ENCODE results near the gene HTT. TPM values are rescaled to one million over a fixed set of nuclear protein-coding genes. Genes with fewer than 3 reads are reported as not detected.

HTT gene
- total RNA-seq, 1 experiment from 2014 or later = 19.1 TPM

DNA sequence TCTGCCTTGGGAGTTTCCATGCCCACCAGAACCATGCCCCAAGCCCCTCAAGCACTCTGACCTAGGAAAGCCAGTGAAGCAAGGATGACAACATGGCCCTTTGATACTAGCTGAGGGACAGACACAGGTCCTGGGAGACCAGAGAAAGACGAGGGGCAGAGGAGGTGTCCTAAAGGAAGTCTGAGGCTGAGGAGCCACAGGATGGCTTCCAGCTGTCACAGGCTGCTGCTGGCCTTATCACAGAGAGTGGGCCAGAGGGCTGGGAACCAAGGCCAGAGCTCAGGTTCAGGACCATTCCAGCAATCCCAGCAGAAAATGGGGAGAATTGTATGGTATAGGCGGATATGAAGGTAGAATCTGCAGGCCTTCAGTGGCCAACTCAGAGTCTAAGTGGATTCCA, 142.8 kb downstream of the HTT start:
- DNase-seq (ENCODE audit: low read depth) = no peak

- DNase-seq (ENCODE audit: low read depth) = no peak
These were observed 143.3 kb downstream of the HTT start for GRCh38 chr4:3217771-3218170.

- DNase-seq (ENCODE audit: low read depth) = no peak
These were observed 144.6 kb downstream of the HTT start for GRCh38 chr4:3218824-3219760.

- DNase-seq (ENCODE audit: low read depth) = no peak
These were observed 145.4 kb downstream of the HTT start for GRCh38 chr4:3219761-3220475.

DNA sequence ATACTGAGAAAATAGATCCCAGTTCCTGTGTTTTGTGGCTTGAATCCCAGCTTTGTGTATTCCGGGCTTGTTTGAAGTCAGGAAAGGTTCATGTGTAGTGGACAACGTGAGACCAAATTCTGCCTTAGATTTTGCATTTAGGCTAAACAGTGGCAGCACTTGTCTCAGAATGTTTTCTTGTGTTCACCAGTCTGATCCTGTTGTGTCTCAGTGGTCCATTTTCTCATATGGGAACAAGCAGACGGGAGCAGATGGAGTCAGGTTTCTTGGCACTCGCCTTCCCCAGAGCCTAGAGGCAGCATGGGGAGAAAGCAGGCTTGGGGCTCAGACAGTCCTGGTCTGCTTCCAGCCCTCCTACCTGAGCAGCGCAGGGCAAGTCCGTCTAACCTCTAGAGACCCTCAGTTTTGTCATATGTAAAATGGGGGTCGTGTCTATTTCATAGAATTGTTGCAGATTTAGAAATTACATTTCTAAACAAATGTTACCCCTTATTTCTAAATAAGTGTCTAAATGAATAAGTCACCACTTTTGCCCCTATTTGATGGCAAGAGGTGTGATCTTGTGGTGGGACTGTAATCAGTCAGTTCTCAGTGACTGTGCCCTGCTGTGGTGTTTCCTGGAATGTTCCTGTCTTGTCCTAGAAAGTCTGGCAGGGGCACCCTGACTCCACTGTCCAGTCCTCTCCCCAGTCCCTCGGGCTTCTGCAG, 146.1 kb downstream of the HTT start:
- DNase-seq (ENCODE audit: low read depth) = no peak

GRCh38 chr4:3221184-3221494, 146.7 kb downstream of the HTT start:
- DNase-seq (ENCODE audit: low read depth) = no peak

DNA sequence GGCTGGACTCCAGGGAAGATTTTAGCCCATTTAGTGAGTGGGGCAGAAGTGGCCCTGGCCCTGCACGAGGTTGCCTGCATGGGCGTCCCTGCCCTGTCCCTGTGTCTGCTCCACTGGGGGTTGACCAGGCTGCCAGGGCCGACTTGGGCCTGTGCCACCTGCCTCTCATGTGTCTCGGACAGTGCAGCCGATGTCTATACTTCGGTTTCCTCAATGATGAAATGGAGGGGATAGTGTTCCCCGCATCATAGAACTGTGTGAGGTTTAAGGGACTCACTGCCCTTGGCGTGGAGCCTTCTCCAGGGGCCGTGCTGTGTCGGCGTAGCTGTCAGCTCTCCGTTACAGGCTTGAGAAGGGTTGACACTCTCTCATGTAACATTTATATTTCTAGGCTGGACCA, 147.5 kb downstream of the HTT start:
- DNase-seq (ENCODE audit: low read depth) = no peak

DNA sequence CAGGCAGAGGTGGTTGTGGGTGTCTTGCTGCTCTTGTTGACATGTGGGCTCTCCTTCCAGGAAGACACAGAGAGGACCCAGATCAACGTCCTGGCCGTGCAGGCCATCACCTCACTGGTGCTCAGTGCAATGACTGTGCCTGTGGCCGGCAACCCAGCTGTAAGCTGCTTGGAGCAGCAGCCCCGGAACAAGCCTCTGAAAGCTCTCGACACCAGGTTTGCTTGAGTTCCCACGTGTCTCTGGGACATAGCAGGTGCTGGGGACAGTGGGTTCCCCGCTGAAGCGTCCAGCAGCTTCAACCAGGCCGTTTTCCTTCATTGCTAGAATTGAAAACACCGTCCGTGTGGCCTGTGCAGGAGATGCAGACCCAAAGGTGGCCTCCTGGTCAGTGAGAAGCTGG, 148.9 kb downstream of the HTT start:
- no peak for DNase-seq (ENCODE audit: low read depth)

GRCh38 chr4:3223956-3224748, 149.7 kb downstream of the HTT start:
- DNase-seq (ENCODE audit: low read depth) = no peak

DNA sequence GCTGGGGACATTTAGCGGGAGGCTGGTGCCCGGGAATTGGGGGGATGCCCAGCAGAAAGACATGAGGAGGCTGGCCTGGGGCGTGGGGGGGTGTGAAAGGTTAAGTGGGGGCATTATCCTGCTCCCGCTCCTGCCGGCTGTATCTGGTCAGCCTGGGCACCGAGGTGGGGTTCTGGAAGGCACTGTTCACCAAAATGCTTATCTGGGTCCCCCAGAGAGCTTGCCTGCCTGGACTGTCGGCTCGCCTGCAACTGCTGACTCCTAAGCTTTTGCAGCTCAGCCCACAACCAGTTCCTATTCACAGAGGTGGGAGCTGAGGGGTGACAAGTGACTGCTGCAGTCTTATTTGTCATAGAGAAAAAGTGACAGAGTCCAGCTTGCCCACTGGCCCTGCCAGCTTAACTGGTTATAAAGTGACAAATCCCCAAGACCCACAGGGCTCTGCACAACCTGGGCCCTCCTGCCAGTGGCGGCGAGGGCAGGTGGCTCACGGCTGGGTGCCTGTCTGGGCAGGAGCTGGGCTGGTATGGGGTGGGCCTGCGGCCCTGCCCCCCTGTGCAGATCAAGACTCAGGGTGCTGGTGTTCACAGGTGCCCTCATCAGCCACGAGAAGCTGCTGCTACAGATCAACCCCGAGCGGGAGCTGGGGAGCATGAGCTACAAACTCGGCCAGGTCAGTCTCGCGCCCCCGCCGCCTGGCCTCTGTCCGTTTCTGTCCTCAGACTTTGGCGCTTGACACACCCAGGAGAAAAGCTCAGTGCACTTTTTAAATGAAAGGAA, 150.8 kb downstream of the HTT start:
- no peak for DNase-seq (ENCODE audit: low read depth)

- no peak for DNase-seq (ENCODE audit: low read depth)
These were observed 151.5 kb downstream of the HTT start for GRCh38 chr4:3225936-3226335.

DNA sequence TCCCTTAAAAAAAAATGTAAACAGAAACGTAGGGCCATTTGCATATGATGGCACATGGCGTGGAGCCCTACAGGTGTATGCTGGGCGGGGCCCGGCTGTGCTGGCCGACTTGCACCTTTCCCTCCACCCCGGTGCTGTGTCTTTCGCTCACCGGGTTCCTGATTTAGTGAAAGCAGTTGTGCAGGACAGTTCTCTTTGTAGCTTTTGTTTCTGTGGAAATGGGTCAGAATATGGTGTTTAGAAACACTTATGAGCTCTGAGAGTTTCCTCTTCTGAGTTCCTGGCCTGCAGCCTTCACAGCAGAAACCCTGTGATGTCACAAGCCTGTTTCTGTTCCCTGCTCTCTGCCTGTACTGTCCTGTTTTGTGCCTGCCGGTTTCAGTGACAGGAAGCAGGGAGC, 152.0 kb downstream of the HTT start:
- no peak for DNase-seq (ENCODE audit: low read depth)

DNA sequence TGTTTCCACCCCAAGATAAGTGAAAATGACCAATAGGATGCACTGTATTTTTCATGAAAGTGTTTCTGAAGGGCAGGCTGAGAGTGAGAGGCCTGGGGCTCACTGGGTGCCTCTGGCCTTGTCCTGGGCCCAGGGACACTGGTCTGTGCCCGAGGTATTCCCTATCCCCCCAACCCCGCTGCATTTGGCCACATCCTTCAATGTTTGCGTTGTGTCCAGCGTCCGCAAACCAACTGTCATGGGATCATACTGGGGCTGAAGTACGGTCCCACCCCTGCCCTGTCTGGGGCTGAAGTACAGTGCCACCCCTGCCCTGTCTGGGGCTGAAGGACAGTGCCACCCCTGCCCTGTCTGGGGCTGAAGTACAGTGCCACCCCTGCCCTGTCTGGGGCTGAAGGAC, 152.5 kb downstream of the HTT start:
- DNase-seq (ENCODE audit: low read depth) = no peak

DNA sequence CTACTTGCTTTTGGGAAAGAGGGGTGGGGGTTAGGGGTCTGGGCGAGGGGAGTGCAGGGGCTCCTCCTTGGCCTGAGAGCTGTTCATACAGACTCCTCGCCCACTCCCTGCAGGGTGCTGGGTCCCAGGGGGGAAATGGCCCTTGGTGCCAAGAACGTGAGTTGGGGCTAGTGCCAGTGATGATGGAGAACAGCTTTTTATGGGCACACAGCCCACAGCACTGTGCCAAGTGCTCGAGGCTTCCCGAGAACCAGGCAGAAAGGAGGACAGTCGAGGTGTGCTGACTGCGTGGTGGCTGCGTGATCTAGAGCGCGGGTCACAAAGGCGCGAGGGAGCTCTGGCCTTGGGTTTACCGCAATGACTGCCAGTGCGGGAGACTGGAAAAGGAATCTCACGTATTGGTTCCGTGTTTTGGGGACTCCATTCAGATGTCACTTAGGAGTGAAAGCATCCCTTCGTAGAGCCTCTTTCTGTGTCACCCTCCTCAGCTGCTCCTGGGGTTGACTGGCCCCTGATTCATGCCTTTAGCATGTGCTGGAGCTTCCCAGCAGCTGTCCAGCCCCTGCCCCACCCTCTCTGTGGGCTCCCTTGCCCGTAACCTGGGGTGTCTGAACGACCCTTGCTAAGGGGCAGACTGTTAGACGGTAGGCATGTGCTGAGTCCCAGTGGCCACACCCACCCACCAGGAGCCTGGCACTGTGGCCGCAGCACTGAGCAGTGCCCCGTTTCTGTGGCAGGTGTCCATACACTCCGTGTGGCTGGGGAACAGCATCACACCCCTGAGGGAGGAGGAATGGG, 153.6 kb downstream of the HTT start:
- no peak for DNase-seq (ENCODE audit: low read depth)

- DNase-seq (ENCODE audit: low read depth) = no peak
These were observed 154.4 kb downstream of the HTT start for GRCh38 chr4:3228881-3229280.

- DNase-seq (ENCODE audit: low read depth) = no peak
These were observed 154.8 kb downstream of the HTT start for GRCh38 chr4:3229328-3229727.

DNA sequence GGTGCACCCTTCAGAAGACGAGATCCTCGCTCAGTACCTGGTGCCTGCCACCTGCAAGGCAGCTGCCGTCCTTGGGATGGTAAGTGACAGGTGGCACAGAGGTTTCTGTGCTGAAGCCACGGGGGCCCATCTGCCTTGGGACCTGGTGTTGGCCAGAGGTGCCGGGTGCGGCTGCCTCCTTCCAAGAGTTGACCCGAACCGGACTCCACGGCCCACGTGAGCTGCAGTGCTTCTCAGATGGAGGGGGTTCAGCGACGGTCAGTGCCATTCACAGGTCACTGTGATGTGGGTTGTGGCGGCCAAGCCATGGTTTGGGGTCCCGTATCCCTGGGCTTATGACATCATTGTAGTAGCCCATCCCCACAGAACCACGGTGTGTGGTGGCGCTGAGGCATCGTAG, 155.5 kb downstream of the HTT start:
- no peak for DNase-seq (ENCODE audit: low read depth)

DNA sequence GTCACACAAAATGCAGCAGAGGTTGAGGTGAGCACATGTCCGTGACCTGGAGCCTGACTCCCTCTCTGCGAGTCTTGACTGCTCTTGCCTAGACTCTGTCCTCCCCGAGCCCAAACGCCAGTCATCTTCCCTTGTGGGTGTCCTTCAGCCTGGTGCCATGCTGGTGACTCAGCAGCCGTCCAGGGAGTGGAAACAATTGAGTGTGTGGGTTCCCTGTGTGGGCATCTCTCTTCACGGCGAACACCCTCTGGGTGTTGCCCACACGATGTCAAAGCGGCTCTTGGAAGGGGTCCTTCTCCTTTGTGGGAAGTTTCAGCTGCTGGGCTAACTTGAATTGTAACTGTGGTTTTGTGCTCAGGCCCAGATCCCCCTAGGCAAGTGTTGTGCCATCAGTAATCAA, 157.0 kb downstream of the HTT start:
- no peak for DNase-seq (ENCODE audit: low read depth)

DNA sequence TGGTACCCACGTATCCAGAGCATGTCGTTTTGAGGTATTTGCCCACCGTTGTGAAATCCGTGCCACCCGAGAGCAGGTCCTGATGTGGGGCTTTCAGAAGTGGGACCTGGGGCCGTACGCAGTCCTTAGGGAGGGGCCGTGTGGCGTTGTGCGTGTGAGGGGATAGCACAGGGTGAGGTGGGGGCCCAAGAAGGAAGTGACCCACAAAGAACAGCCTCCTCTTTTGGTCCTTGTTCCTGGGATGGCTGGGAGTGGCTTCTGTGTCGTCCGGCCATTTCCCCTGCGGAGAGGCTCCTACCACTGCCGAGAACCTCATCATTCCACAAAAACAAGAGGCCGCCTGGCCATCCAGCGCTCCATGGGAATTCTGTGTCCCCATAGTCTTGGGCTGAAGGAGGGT, 157.5 kb downstream of the HTT start:
- DNase-seq (ENCODE audit: low read depth) = no peak

DNA sequence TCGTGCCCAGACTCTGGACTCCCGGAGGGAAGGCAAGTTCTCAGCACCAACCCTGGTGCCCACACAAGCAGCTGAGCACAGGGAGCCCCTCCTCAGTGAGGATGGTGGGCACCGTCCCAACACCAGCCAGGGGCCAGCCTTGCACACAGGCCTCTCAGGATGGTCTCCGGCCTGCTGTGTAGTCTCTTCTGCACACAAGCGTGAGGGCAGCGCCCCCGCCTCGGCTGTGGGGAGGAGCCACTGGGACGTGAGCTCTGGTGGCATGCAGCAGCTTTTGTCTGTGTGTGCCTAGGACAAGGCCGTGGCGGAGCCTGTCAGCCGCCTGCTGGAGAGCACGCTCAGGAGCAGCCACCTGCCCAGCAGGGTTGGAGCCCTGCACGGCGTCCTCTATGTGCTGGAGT, 158.4 kb downstream of the HTT start:
- no peak for DNase-seq (ENCODE audit: low read depth)
